ENCODE measurements around the gene CCDC33. TPM values are rescaled to one million over a fixed set of nuclear protein-coding genes. Genes with fewer than 3 reads are reported as not detected.

Gene CCDC33
- total RNA-seq, 1 donor from 2014 or later, result not detected

DNA sequence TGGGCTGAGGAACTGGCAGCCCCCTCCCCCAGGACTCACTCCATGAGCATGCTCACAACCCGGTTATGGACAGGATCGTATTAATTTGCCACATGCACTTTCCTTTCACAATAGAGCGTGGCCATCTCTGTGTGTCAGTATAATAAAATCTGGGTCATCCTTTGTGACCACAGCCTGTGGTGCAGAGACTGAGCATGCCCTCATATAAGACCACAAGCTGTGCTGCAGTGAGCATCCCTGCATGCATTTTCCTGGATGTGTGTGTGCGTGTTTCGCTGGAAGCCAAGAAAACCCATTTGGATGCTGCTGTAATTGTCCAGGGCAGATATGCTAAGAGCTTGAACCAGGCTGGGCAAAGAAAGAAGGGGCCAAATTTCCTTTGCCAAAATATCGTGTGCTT is 91.6 kb downstream of the CCDC33 start:
- Histone ChIP-seq H3K4me1 (no peaks in the 10 kb centered on the region), H3K27ac (no peak overlapping the region), H3K4me3 (no peak overlapping the region), H3K9me3 (no peaks in the 10 kb centered on the region), H3K36me3 (no peaks in the 10 kb centered on the region), H3K27me3 (no peaks in the 10 kb centered on the region)
- no peak for DNase-seq
- TF ChIP-seq, protein P1, sequence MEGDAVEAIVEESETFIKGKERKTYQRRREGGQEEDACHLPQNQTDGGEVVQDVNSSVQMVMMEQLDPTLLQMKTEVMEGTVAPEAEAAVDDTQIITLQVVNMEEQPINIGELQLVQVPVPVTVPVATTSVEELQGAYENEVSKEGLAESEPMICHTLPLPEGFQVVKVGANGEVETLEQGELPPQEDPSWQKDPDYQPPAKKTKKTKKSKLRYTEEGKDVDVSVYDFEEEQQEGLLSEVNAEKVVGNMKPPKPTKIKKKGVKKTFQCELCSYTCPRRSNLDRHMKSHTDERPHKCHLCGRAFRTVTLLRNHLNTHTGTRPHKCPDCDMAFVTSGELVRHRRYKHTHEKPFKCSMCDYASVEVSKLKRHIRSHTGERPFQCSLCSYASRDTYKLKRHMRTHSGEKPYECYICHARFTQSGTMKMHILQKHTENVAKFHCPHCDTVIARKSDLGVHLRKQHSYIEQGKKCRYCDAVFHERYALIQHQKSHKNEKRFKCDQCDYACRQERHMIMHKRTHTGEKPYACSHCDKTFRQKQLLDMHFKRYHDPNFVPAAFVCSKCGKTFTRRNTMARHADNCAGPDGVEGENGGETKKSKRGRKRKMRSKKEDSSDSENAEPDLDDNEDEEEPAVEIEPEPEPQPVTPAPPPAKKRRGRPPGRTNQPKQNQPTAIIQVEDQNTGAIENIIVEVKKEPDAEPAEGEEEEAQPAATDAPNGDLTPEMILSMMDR (IDR thresholded peaks at IDR 0.05), result no peak
- no peak for ATAC-seq
- intact Hi-C loops (cut with DNase I), result no loop called here

DNA sequence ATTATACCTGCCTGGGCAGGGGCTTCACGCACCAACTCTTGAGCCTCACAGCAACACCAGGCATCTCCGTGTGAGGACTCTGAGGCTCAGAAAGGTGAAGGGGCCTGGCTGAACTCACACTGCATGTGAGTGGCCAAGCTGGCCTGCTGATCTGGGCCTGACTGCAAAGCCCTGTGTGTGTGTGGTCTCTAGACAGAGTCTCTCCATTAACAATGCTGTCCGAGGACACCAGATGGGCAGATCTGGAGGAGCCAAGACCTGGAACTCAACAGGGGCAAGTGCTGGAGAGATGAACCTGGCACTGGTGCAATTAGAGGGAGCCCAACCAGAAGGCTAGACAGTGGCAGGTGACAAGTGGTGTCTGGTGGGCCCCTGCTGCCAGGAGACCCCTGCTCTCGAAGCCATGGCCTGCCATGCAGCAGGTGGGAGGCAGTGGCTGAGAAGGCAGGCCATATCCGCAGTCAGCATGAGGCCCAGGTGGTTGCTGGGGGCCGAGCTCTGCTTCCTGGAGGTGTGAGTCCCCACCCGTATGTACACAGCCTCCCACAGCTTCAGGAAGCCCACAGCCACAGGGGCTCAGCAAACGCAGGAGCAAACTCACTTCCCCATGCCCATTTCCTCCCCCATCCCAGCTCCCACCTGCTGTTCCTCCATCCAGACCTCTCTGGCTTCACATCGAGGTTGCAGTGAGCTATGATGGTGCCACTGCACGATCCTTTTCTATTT is 92.4 kb downstream of the CCDC33 start:
- TF ChIP-seq, protein P1 (IDR thresholded peaks at IDR 0.05), result no peak
- DNase-seq (no peak), ATAC-seq (no peak)
- intact Hi-C loops (cut with DNase I), result no loop called here
- H3K4me1 ChIP-seq, result no peaks in the 10 kb centered on the region
- H3K27ac ChIP-seq, result no peak overlapping the region
- no peak overlapping the region for H3K4me3 ChIP-seq
- H3K27me3 ChIP-seq, result no peaks in the 10 kb centered on the region
- H3K9me3 ChIP-seq, result no peaks in the 10 kb centered on the region
- H3K36me3 ChIP-seq, result no peaks in the 10 kb centered on the region

DNA sequence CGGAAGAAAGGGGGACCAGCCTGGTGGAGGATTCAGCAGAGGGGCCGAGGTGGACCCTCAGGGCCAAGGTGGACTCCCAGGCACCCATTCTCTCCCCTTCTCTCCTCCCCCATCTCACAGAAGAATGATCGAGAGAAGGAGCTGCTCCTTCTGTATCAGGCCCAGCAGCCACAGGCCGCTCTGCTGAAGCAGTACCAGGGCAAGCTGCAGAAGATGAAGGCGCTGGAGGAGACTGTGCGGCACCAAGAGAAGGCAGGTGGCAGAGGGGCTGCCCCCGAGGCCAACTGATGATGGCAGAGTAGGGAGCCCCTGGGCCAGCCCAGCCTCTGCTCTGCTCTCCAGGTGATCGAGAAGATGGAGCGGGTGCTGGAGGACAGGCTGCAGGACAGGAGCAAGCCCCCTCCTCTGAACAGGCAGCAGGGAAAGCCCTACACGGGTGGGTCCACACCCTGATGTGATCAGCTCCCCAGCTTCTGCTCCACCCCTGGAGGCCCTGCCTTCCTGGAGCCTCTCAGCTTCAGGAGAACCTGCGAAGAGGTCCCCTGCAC is 94.8 kb downstream of the CCDC33 start:
- TF ChIP-seq, protein P1 (IDR thresholded peaks at IDR 0.05), result no peak
- Histone ChIP-seq H3K9me3 (no peaks in the 10 kb centered on the region), H3K36me3 (no peaks in the 10 kb centered on the region), H3K4me1 (no peaks in the 10 kb centered on the region), H3K27me3 (no peaks in the 10 kb centered on the region), H3K4me3 (no peak overlapping the region), H3K27ac (no peak overlapping the region)
- ATAC-seq, result no peak
- DNase-seq, result no peak
- intact Hi-C loops (cut with DNase I), result no loop called here

DNA sequence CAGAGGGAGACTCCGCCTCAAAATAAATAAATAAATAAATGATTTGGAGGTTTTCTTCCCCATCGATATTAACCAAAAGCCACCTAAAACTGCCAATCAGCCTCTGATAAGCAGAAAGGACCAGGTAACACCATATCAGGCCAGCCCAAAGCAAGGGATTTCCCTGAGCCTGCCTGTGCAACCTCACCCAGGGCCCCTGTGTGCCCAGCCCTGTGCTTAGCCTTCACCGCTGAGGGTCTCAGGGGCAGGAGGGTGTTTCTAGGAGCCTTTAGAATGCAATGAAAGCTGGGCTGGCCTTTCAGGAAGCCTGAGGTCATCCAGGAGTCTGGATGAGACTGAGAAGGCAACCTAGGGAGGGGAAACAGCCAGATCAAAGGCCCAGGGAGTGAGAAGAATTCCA is 95.9 kb downstream of the CCDC33 start:
- Histone ChIP-seq H3K4me1 (no peaks in the 10 kb centered on the region), H3K27ac (no peak overlapping the region), H3K36me3 (no peaks in the 10 kb centered on the region), H3K4me3 (no peak overlapping the region), H3K9me3 (no peaks in the 10 kb centered on the region), H3K27me3 (no peaks in the 10 kb centered on the region)
- DNase-seq (no peak), ATAC-seq (no peak)
- intact Hi-C loops (cut with DNase I), result no loop called here
- TF ChIP-seq, protein P1 (IDR thresholded peaks at IDR 0.05), result no peak

DNA sequence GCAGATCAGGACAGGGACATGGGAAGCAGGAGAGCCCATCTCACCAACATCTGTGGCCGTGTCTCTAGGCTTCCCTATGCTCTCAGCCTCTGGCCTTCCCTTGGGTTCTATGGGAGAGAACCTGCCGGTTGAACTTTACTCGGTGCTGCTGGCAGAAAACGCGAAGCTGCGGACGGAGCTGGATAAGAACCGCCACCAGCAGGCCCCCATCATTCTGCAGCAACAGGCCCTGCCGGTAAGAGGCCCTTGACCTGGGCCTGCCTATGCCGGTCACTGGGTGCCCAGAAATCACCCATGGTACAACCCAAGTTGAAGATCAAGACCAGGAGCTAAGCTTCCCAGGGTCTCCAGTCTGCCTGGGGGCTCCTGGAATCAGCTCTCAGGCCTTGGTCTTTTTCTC is 96.5 kb downstream of the CCDC33 start:
- TF ChIP-seq, protein P1 (IDR thresholded peaks at IDR 0.05), result no peak
- Histone ChIP-seq H3K27ac (no peak overlapping the region), H3K4me1 (no peaks in the 10 kb centered on the region), H3K36me3 (no peaks in the 10 kb centered on the region), H3K4me3 (no peak overlapping the region), H3K9me3 (no peaks in the 10 kb centered on the region), H3K27me3 (no peaks in the 10 kb centered on the region)
- intact Hi-C loops (cut with DNase I), result no loop called here
- ATAC-seq (no peak), DNase-seq (no peak)

All from upper lobe of right lung (tissue), 1 donor.